ENCODE measurements around the gene COL1A2.

DNA sequence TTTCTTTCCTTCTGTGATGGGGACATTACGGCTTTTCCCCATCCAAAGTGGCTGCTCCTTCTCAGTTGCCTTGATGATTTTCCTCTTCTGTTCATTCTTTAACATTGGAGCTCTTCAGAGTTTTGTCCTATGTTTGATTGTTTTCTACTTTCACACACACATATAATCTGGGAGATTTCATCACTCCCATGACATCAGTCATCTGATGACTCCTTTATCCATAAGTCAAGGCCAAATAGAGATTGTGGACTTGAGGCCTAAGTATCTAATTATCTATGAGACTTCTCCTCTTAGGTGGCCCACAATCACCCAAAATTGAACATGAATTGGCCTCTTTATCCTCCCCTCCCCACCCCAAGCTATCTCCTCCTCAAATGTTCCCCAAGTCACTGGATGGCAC, 5.3 kb upstream of the COL1A2 start:
- TF ChIP-seq EP300 (conservative IDR thresholded peaks at IDR 0.05; ENCODE audit: poor library complexity, severe bottlenecking) (no peak), EZH2 (IDR thresholded peaks at IDR 0.05; ENCODE audit: borderline replicate concordance, insufficient read depth, low read length, poor library complexity, severe bottlenecking) (no peak), RAD21 (conservative IDR thresholded peaks at IDR 0.05) (no peak), TAF1 (IDR thresholded peaks at IDR 0.05; ENCODE audit: low read depth) (no peak), POLR2AphosphoS5 (IDR thresholded peaks at IDR 0.05) (no peak)
- TF ChIP-seq, protein P1, sequence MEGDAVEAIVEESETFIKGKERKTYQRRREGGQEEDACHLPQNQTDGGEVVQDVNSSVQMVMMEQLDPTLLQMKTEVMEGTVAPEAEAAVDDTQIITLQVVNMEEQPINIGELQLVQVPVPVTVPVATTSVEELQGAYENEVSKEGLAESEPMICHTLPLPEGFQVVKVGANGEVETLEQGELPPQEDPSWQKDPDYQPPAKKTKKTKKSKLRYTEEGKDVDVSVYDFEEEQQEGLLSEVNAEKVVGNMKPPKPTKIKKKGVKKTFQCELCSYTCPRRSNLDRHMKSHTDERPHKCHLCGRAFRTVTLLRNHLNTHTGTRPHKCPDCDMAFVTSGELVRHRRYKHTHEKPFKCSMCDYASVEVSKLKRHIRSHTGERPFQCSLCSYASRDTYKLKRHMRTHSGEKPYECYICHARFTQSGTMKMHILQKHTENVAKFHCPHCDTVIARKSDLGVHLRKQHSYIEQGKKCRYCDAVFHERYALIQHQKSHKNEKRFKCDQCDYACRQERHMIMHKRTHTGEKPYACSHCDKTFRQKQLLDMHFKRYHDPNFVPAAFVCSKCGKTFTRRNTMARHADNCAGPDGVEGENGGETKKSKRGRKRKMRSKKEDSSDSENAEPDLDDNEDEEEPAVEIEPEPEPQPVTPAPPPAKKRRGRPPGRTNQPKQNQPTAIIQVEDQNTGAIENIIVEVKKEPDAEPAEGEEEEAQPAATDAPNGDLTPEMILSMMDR (IDR thresholded peaks at IDR 0.05; ENCODE audit: poor library complexity, severe bottlenecking) = no peak
- TF ChIP-seq, protein P2, sequence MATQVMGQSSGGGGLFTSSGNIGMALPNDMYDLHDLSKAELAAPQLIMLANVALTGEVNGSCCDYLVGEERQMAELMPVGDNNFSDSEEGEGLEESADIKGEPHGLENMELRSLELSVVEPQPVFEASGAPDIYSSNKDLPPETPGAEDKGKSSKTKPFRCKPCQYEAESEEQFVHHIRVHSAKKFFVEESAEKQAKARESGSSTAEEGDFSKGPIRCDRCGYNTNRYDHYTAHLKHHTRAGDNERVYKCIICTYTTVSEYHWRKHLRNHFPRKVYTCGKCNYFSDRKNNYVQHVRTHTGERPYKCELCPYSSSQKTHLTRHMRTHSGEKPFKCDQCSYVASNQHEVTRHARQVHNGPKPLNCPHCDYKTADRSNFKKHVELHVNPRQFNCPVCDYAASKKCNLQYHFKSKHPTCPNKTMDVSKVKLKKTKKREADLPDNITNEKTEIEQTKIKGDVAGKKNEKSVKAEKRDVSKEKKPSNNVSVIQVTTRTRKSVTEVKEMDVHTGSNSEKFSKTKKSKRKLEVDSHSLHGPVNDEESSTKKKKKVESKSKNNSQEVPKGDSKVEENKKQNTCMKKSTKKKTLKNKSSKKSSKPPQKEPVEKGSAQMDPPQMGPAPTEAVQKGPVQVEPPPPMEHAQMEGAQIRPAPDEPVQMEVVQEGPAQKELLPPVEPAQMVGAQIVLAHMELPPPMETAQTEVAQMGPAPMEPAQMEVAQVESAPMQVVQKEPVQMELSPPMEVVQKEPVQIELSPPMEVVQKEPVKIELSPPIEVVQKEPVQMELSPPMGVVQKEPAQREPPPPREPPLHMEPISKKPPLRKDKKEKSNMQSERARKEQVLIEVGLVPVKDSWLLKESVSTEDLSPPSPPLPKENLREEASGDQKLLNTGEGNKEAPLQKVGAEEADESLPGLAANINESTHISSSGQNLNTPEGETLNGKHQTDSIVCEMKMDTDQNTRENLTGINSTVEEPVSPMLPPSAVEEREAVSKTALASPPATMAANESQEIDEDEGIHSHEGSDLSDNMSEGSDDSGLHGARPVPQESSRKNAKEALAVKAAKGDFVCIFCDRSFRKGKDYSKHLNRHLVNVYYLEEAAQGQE (IDR thresholded peaks at IDR 0.05; ENCODE audit: borderline replicate concordance) = no peak
